Retina (tissue), 1 donor: Measurements from ENCODE around the gene ME3.

Experiments
- DNase-seq: peaks from one replicate; pipeline ENCODE4 v3.0.0-alpha.2; 2016

ME3 gene

GRCh38 chr11:86416494-86416893 lies 255.9 kb downstream of the ME3 start:
- no peak for DNase-seq

DNA sequence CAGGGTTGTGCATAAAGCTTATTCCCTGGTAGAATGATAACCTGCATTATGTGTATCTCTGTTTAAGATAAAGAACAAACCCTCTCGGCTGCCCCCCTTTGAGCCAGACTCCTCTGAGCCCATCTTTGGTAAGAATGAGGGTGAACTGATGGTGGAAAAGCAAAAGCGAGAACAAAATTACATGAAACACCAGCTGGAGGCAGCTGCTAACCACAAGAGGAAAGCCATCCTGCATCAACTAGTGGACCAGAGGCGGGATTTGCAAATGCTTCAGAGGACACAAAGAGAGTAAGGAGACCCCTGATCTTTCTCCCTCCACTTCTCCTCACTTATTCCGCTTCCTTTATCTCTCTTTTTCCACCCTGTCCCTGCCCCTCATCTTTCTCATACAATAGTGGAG lies 257.4 kb downstream of the ME3 start:
- DNase-seq = no peak

GRCh38 chr11:86414032-86414431 lies 258.4 kb downstream of the ME3 start:
- no peak for DNase-seq

- no peak for DNase-seq
Observed at GRCh38 chr11:86408845-86409244, 263.6 kb downstream of the ME3 start.

GRCh38 chr11:86403458-86403857 lies 269.0 kb downstream of the ME3 start:
- no peak for DNase-seq

GRCh38 chr11:86398106-86398505 lies 274.3 kb downstream of the ME3 start:
- DNase-seq = no peak

DNA sequence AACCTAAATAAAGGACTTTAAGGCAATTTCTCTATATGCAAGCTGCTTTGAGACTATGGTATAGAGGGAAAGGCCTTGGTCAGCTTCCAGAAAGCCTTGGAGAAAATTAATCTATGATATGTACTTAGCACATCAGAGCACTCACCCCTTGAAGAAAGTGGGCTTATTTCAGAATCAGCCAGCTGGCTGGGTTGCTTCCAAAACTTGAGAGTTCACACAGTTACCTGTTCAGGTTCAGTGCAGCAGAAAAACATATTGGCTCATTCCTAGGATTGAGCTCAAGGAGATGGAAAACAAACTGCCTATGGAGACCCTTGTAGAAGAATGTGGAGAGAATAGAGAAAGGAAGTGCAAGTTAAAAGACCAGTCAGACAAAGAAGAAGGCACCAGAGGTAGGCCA lies 275.1 kb downstream of the ME3 start:
- DNase-seq = no peak

GRCh38 chr11:86396396-86396795 lies 276.0 kb downstream of the ME3 start:
- DNase-seq = no peak

- no peak for DNase-seq
Observed at GRCh38 chr11:86395061-86395551, 277.3 kb downstream of the ME3 start.
